ENCODE data around the gene UIMC1.

Gene UIMC1

GRCh38 chr5:176956756-176957155 is 49.8 kb downstream of the UIMC1 start:
- in situ Hi-C loops (cut with HindIII; ENCODE audit: low sequenced_read_pairs), result no loop called here

DNA sequence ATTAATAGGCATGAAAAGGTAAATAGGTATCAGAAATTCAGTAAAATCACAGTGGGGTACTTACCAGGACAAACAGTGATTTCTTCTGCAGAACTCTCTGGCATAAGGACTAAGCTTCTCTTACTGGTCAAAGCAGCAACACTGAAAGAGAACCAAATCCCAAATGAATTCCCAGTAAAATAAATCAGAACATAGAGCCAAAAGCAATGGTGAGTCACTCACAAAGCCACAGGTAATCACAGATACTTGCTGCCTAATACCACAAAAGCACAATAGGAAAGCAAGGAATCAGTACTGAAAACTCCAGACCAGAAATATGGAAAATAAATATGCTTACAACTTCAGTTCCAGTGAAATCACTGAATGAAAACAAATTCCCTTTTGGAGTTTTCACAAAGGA is 50.7 kb downstream of the UIMC1 start:
- in situ Hi-C loops (cut with HindIII; ENCODE audit: low sequenced_read_pairs), result no loop called here

GRCh38 chr5:176954050-176954449 is 52.5 kb downstream of the UIMC1 start:
- in situ Hi-C loops (cut with HindIII; ENCODE audit: low sequenced_read_pairs), result no loop called here

DNA sequence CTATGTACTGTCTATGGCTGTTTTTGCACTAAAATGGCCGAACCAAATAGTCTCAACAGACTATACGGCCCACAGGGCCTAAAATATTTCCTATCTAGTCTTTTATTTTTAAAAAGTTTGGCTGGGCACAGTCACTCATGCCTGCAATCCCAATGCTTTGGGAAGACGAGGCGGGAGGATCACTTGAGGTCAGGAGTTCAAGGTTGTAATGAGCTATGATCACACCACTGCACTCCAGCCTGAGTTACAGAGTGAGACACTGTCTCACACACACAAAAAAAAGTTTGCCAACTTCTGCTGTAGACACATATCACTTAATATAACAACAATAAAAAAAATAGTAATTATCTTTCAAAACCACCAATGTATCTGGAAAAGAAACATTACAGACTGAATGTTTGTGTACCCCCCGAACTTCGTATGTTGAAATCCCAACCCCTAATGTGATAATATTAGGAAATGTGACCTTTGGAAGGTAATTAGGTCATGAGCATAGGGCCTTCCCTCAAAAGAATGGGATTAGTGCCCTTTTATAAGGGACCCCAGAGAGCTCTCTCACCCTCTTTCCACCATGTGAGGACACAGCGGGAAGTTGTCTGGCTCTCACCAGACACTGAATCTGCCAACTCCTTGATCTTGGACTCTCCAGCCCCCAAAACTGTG is 53.9 kb downstream of the UIMC1 start:
- in situ Hi-C loops (cut with HindIII; ENCODE audit: low sequenced_read_pairs), result no loop called here

DNA sequence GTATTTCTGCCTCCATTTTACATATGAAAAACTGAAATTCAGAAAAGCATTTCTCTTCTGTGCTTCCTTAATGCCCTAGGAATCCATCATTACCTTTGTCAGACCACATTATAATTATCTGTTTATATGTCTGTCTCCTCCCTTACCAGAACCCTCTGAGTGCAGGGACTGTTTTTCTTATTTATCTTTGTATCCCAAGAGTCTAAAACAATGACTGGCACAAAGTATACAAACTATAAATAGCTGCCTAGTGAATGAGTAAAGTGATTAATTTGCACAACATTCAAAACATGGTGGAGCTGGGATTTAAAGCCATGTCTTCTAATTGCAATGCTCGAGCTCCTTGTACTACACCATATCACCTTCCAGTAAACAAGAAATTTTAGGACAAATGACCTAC is 58.1 kb downstream of the UIMC1 start:
- in situ Hi-C loops (cut with HindIII; ENCODE audit: low sequenced_read_pairs), result no loop called here

- in situ Hi-C loops (cut with HindIII; ENCODE audit: low sequenced_read_pairs), result no loop called here
Observed at GRCh38 chr5:176947847-176948246, 58.7 kb downstream of the UIMC1 start.

DNA sequence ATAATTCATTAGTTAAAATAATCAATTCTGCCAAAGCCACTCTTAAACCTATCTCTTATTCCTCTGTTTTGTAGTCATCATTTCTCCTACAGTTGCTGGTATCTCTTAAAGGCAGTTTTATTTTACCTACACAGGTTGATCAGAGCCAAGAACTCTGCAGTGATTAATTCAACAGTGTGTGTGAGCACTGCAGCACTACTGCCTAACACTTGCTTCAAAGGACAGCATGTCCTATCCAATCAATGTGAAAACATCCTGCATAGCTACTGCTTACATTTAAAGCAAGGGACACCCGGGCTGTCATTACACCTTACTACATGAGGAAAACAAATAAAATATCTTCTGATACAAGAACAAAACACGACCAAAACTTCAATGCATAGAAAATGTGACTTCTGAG is 62.3 kb downstream of the UIMC1 start:
- in situ Hi-C loops (cut with HindIII; ENCODE audit: low sequenced_read_pairs), result no loop called here

GRCh38 chr5:176943816-176944215 is 62.8 kb downstream of the UIMC1 start:
- in situ Hi-C loops (cut with HindIII; ENCODE audit: low sequenced_read_pairs), result no loop called here

DNA sequence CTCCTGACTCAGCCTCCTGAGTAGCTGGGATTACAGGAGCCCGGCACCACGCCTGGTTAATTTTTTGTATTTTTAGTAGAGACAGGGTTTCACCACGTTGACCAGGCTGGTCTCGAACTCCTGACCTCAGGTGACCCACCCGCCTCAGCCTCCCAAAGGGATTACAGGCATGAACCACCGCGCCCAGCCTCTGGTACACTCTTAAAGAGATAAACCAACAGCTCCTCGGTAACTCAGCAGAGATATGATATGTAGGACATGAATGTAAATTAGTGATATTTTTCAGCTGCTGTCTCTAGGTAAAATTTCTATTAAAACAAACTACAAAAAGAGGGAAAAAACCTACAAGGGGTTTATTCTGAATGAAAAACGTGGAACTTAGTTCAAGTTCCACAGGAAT is 64.6 kb downstream of the UIMC1 start:
- in situ Hi-C loops (cut with HindIII; ENCODE audit: low sequenced_read_pairs), result no loop called here

DNA sequence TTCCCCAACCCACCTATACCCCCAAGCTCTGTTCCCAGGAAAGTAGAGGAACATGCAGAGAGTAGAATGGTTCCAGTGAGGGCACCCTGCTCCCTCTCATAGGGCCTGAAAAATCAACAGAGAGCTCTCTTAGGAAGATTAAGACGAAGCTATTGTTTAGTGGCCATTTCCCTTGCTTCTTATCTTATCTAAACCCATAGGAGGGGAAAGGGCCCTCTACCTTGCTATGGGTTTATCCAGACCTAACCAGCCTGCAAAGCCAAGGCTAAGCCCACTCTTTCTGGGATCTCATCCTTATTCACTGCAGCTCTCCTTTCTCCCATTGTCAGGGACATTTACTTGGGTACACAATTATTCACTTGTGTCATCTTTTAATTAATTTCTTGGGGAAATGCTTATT is 68.1 kb downstream of the UIMC1 start:
- in situ Hi-C loops (cut with HindIII; ENCODE audit: low sequenced_read_pairs), result no loop called here

GRCh38 chr5:176935017-176935416 is 71.6 kb downstream of the UIMC1 start:
- in situ Hi-C loops (cut with HindIII; ENCODE audit: low sequenced_read_pairs), result no loop called here

DNA sequence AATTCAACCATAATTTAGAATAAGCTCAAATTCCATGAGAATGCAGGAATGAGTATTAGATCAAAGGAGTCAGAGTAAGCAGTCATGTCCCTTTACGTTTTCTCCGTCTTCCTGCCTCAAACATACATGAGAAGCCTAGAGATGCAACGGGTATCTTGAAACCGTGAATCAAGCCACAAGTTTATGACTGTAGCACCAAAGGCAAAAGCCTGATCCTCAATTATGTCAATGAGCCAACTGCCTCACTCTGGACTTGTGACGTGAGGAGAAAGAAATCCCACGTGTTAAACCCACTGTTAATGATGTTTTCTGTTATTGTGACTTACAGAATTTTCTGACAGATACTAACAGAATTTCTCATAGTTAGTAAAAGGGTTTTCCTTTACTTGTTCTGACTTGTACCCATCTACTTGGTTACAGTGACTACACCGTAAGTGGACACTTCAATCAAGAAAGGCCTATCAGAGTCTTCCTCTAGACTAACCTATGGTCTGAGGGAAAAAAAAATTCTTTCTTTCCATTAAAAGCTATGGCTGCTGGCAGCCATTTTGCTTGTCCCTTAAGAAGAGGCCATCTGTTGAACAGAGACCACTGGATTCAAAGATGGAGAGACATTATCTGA is 72.2 kb downstream of the UIMC1 start:
- in situ Hi-C loops (cut with HindIII; ENCODE audit: low sequenced_read_pairs), result no loop called here

DNA sequence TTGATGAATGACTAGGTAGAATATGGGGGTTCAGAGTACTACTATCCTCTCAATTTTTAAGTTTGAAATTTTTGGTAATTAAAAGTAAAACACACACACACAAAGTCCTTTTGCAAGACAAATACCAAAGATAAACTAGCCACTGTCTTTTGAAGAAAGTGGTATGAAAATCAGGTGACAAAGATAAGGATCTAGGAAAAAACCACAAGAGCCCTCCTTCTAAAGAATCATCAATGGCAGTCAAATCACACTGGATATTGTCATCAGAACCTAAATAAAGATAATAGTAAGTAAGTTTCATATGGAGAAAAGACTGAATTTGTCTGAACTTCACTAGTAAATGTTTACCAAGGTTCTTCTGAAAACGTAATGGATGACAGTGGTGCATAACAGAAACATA is 76.9 kb downstream of the UIMC1 start:
- in situ Hi-C loops (cut with HindIII; ENCODE audit: low sequenced_read_pairs), result no loop called here

GRCh38 chr5:176927562-176927961 is 79.0 kb downstream of the UIMC1 start:
- in situ Hi-C loops (cut with HindIII; ENCODE audit: low sequenced_read_pairs), result no loop called here

DNA sequence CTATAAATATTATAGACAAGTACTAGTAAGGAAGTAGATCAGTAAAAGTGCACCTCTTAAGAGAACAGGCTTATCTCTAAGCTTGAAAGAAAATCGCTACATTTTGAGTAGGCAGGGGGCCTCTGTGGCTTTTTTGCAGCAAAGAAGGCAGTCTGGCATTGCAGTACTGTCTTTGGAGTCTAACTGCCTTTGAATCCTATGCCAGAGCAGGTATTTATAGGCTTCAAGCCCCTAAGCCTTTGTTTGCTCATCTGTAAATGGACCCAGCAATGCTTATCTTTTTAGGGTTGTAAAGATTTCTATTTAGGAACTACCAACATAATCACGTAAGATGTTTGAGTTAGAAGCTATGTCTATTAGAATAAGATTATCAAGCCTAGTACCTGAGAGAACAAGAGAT is 83.8 kb downstream of the UIMC1 start:
- in situ Hi-C loops (cut with HindIII; ENCODE audit: low sequenced_read_pairs), result no loop called here

DNA sequence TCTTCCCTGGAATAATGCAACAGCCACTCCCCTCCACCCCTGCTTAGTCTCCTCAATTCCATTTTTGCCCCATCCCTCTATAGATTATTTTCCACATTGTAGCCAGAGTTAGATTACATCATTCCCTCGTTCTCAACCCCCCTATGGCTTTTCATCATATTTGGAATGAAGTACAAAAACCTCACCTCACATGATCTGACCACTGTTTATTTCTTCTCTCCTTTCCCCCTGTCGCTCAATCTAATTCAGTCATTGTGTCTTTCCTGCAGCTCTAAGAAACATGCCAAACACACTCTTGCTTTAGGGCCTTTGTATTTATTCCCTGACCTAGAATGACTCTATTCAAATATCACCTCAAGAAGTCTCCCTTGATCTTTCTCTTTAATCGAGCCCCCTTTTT is 84.9 kb downstream of the UIMC1 start:
- in situ Hi-C loops (cut with HindIII; ENCODE audit: low sequenced_read_pairs), result no loop called here

- in situ Hi-C loops (cut with HindIII; ENCODE audit: low sequenced_read_pairs), result no loop called here
Observed at GRCh38 chr5:176918613-176919012, 88.0 kb downstream of the UIMC1 start.

DNA sequence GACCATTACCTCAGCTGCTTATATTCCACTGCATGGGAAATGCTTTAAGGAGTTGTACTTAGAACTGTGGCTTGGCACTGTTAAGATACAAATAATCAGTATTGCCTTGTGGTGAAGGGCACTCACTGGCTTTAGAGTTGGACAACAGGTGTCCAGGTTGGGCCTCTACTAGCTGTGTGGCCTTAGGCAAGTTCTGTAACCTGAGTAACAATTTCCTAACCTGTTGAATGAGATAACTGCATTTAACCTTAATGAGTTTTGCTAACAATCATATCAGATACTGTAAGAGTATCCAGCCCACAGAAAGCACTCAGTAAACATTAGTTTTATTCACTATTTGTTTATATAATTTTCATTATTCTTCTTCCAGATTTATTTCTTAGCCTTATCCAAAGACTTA is 90.2 kb downstream of the UIMC1 start:
- in situ Hi-C loops (cut with HindIII; ENCODE audit: low sequenced_read_pairs), result no loop called here

GRCh38 chr5:176915906-176916305 is 90.7 kb downstream of the UIMC1 start:
- in situ Hi-C loops (cut with HindIII; ENCODE audit: low sequenced_read_pairs), result no loop called here

- in situ Hi-C loops (cut with HindIII; ENCODE audit: low sequenced_read_pairs), result no loop called here
Observed at GRCh38 chr5:176912115-176912514, 94.5 kb downstream of the UIMC1 start.

- in situ Hi-C loops (cut with HindIII; ENCODE audit: low sequenced_read_pairs), result no loop called here
Observed at GRCh38 chr5:176908675-176909368, 97.8 kb downstream of the UIMC1 start.

GRCh38 chr5:176906796-176907195 is 99.8 kb downstream of the UIMC1 start:
- in situ Hi-C loops (cut with HindIII; ENCODE audit: low sequenced_read_pairs), result no loop called here

Data from DLD1 (cell line).